GM18951 (cell line): Measurements from ENCODE around the gene SLC22A8.
"Not testable (repeated sequence)": the region's sequence is repeated elsewhere in the genome, so short reads cannot be mapped to it uniquely, and the experiment has no call there.

Experiments
- POLR2A ChIP-seq: IDR thresholded peaks from 4 replicates; pipeline ENCODE4 v1.6.1; 2011; ENCODE audit warnings: mild to moderate bottlenecking; ENCODE audit not compliant: insufficient read length, insufficient read depth; ENCODE audit errors: extremely low read depth
- in situ Hi-C: fragments of 300-500 bp; cut with MboI; formaldehyde crosslinking; loops from one replicate; pipeline ENCODE4 v1.12.0; 2022; ENCODE audit warnings: low sequenced_read_pairs, mixed read lengths, inconsistent platforms; ENCODE audit not compliant: unreplicated experiment

The SLC22A8 gene

GRCh38 chr11:62980133-62980760, 35.4 kb downstream of the SLC22A8 start:
- TF ChIP-seq POLR2A: no peak
- in situ Hi-C loops: no loop called here

- in situ Hi-C loops: no loop called here
- TF ChIP-seq POLR2A: no peak
These were observed 39.5 kb downstream of the SLC22A8 start for GRCh38 chr11:62976109-62976508.

- no peak for TF ChIP-seq POLR2A
- in situ Hi-C loops: no loop called here
These were observed 40.7 kb downstream of the SLC22A8 start for GRCh38 chr11:62974848-62975522.

- in situ Hi-C loops: no loop called here
- TF ChIP-seq POLR2A: no peak
These were observed 50.1 kb downstream of the SLC22A8 start for GRCh38 chr11:62965574-62965973.

GRCh38 chr11:62962391-62962790, 53.2 kb downstream of the SLC22A8 start:
- TF ChIP-seq POLR2A: no peak
- in situ Hi-C loops: no loop called here

GRCh38 chr11:62961017-62961570, 54.5 kb downstream of the SLC22A8 start:
- in situ Hi-C loops: no loop called here

GRCh38 chr11:62959422-62959980, 56.1 kb downstream of the SLC22A8 start:
- in situ Hi-C loops: no loop called here
- TF ChIP-seq POLR2A: no peak

More at GRCh38 chr11:62961017-62961570, 54.5 kb downstream of the SLC22A8 start:
- no peak for TF ChIP-seq POLR2A

GRCh38 chr11:62958547-62959421, 56.9 kb downstream of the SLC22A8 start:
- no peak for TF ChIP-seq POLR2A
- in situ Hi-C loops: no loop called here

GRCh38 chr11:62957147-62957546, 58.5 kb downstream of the SLC22A8 start:
- no peak for TF ChIP-seq POLR2A
- in situ Hi-C loops: no loop called here

GRCh38 chr11:62954478-62954877, 61.2 kb downstream of the SLC22A8 start:
- TF ChIP-seq POLR2A: no peak
- in situ Hi-C loops: no loop called here

- in situ Hi-C loops: no loop called here
These were observed 61.8 kb downstream of the SLC22A8 start for GRCh38 chr11:62953811-62954210.

GRCh38 chr11:62948765-62949320, 66.8 kb downstream of the SLC22A8 start:
- no peak for TF ChIP-seq POLR2A
- in situ Hi-C loops: no loop called here

More at GRCh38 chr11:62953811-62954210, 61.8 kb downstream of the SLC22A8 start:
- TF ChIP-seq POLR2A: no peak

- in situ Hi-C loops: not testable (repeated sequence)
These were observed 70.1 kb downstream of the SLC22A8 start for GRCh38 chr11:62945538-62945937.
